ENCODE data around the gene EPN2. TPM values are rescaled to one million over a fixed set of nuclear protein-coding genes. Genes with fewer than 3 reads are reported as not detected.

Gene EPN2
- total and polyA plus RNA-seq, 9 donors: 21.6 to 68.9 (median 52.7) TPM

DNA sequence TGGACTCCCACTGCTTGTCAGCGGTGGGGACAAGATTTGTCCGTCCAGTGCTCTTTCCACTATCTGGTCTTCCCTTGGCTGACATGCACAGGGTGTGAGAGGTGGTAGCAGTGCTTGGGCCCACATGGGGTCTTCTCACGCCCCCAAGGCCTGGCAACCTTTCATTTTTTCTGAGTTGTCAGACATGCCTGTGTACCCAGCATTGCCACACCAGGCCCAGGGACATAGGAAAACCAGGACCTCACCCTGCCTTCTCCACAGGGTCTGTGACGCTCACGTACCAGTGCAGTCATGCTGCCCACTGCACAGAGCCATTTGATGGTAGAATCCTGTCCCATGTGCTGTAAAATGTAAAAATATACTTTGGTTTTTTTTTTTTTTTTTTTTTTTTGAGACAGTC lies 67.6 kb downstream of the EPN2 start:
- H3K27me3 ChIP-seq: no peaks in the 10 kb centered on the region
- WGBS, 3 donors: 85 to 94% (median 93%) methylated on average over 5 of the region's 5 CpGs
- intact Hi-C loops (cut with DNase I): no loop called here
- no peak overlapping the region for H3K27ac ChIP-seq
- TF ChIP-seq, protein P1, sequence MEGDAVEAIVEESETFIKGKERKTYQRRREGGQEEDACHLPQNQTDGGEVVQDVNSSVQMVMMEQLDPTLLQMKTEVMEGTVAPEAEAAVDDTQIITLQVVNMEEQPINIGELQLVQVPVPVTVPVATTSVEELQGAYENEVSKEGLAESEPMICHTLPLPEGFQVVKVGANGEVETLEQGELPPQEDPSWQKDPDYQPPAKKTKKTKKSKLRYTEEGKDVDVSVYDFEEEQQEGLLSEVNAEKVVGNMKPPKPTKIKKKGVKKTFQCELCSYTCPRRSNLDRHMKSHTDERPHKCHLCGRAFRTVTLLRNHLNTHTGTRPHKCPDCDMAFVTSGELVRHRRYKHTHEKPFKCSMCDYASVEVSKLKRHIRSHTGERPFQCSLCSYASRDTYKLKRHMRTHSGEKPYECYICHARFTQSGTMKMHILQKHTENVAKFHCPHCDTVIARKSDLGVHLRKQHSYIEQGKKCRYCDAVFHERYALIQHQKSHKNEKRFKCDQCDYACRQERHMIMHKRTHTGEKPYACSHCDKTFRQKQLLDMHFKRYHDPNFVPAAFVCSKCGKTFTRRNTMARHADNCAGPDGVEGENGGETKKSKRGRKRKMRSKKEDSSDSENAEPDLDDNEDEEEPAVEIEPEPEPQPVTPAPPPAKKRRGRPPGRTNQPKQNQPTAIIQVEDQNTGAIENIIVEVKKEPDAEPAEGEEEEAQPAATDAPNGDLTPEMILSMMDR (IDR thresholded peaks at IDR 0.05): no peak
- TF ChIP-seq EP300 (IDR thresholded peaks at IDR 0.05) (no peak), POLR2A (IDR thresholded peaks at IDR 0.05) (no peak)
- no peak overlapping the region for H3K4me3 ChIP-seq
- H3K36me3 ChIP-seq: no peaks in the 10 kb centered on the region
- DNase-seq: no peak
- no peaks in the 10 kb centered on the region for H3K4me1 ChIP-seq (ENCODE audit: insufficient read depth)
- no peaks in the 10 kb centered on the region for H3K9me3 ChIP-seq

GRCh38 chr17:19305256-19305655 lies 68.1 kb downstream of the EPN2 start:
- Histone ChIP-seq H3K27ac (no peak overlapping the region), H3K4me3 (no peak overlapping the region), H3K36me3 (no peaks in the 10 kb centered on the region), H3K4me1 (ENCODE audit: insufficient read depth) (no peaks in the 10 kb centered on the region), H3K27me3 (no peaks in the 10 kb centered on the region), H3K9me3 (no peaks in the 10 kb centered on the region)
- TF ChIP-seq POLR2A (IDR thresholded peaks at IDR 0.05): no peak
- TF ChIP-seq EP300 (IDR thresholded peaks at IDR 0.05): no peak
- TF ChIP-seq, protein P1 (IDR thresholded peaks at IDR 0.05): no peak
- intact Hi-C loops (cut with DNase I): no loop called here
- 91 to 95% (median 92%) methylated on average over 5 of the region's 5 CpGs for WGBS, 3 donors
- no peak for DNase-seq

GRCh38 chr17:19305761-19306159 lies 68.6 kb downstream of the EPN2 start:
- Histone ChIP-seq H3K4me3 (no peak overlapping the region), H3K36me3 (no peaks in the 10 kb centered on the region), H3K9me3 (no peaks in the 10 kb centered on the region), H3K27ac (no peak overlapping the region), H3K4me1 (ENCODE audit: insufficient read depth) (no peaks in the 10 kb centered on the region), H3K27me3 (no peaks in the 10 kb centered on the region)
- intact Hi-C loops (cut with DNase I): no loop called here
- TF ChIP-seq EP300 (IDR thresholded peaks at IDR 0.05) (no peak), POLR2A (IDR thresholded peaks at IDR 0.05) (no peak)
- TF ChIP-seq, protein P1 (IDR thresholded peaks at IDR 0.05): no peak
- 95 to 97% (median 96%) methylated on average over 5 of the region's 5 CpGs for WGBS, 3 donors
- no peak for DNase-seq

DNA sequence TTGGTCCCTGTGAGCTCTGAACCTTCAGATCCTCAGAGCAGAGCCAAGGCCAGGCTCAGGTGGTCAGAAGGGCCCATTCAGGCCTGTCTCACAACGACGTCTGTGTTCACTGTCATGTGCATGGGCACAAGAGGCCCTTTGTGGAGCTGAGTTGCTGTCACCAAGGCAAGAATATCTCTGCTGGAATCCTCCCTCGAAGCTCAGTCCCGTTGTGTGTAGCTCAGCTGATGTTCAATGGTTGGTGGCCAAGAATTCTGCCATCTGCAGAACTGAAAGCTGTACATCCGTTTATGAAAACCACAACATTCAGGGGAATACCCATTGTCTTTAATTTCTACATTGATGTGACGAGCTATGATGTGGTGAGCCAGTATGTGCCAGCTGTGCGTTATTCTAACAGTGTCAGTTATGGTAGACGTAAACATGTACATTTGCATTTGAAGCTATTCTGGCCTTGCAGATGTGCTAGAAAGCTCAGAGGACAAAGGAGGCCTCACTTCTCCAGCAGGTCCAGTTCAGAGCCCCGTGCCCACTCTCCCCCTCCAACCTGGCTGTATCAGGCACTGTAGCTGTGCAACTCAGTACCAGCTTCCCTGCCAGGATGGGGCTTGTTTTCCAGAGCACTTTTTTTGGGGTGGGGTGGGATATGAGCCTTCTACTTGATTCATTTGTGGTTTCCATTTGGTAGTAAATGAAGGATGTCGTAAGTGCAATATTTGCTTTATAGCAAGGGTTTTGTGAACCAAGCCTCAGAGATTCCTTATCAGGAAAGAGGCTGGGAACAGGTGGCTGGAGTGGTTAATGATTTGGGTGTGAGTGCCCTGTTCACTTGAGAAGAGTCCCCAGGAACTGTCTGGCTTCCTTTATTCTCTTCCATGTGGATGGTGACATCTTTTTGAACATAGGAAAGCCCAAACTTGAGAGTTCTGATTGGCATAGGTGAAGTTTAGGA lies 69.3 kb downstream of the EPN2 start:
- 85 to 91% (median 85%) methylated on average over 10 of the region's 10 CpGs for WGBS, 3 donors
- Histone ChIP-seq H3K27me3 (no peaks in the 10 kb centered on the region), H3K4me3 (no peak overlapping the region), H3K4me1 (ENCODE audit: insufficient read depth) (no peaks in the 10 kb centered on the region), H3K9me3 (no peaks in the 10 kb centered on the region), H3K36me3 (no peaks in the 10 kb centered on the region), H3K27ac (no peak overlapping the region)
- no peak for DNase-seq
- intact Hi-C loops (cut with DNase I): no loop called here
- no peak for TF ChIP-seq POLR2A (IDR thresholded peaks at IDR 0.05)
- TF ChIP-seq, protein P1 (IDR thresholded peaks at IDR 0.05): no peak
- TF ChIP-seq EP300 (IDR thresholded peaks at IDR 0.05): no peak
